Common myeloid progenitor, CD34-positive (primary cell): ENCODE data around the gene TMEM82.

Experiments used
- CTCF ChIA-PET: fragments of 350-600 bp; sonication (Branson Sonifier 250); formaldehyde crosslinking; loops from one replicate; lab custom pipeline; 2021; ENCODE audit warnings: antibody characterized with exemption; lab: Charles Lee
- POLR2A ChIA-PET: fragments of 350-600 bp; sonication (Branson Sonifier 250); formaldehyde crosslinking; loops from one replicate; lab custom pipeline; 2021; ENCODE audit warnings: antibody characterized with exemption; lab: Charles Lee
- DNase-seq, 3 donors: peaks; one replicate each; pipeline versions ENCODE4 v3.0.0 to v3.0.0-alpha.2; 2013
- H3K27ac ChIP-seq, 2 experiments: 1 replicate in 1 of 2; 2 replicates in 1 of 2; pipeline ENCODE4 v1.7.0; 2013; ENCODE audit warnings: inconsistent platforms in 2 of 2, low read length in 2 of 2, mild to moderate bottlenecking in 2 of 2, low read depth in 1 of 2, moderate library complexity in 1 of 2; ENCODE audit not compliant: severe bottlenecking in 2 of 2, insufficient read depth in 1 of 2, poor library complexity in 1 of 2
- H3K27me3 ChIP-seq, 5 experiments: replicated peaks in 2 of 5; 1 replicate in 3 of 5; 2 replicates in 2 of 5; pipeline versions ENCODE4 v1.6.1 to v1.7.0; 2013; ENCODE audit warnings: low read length in 4 of 5, mild to moderate bottlenecking in 2 of 5, moderate library complexity in 2 of 5, inconsistent platforms in 1 of 5; ENCODE audit not compliant: insufficient read depth in 5 of 5, control insufficient read depth in 4 of 5
- H3K36me3 ChIP-seq, 4 experiments: 1 replicate in 2 of 4; 2 replicates in 2 of 4; pipeline versions ENCODE4 v1.6.1 to v1.7.0; 2013; ENCODE audit warnings: low read length in 3 of 4, control low read depth in 1 of 4, mild to moderate bottlenecking in 1 of 4; ENCODE audit not compliant: control insufficient read depth in 4 of 4, insufficient read depth in 4 of 4
- H3K4me1 ChIP-seq, 4 experiments: 1 replicate in 3 of 4; 2 replicates in 1 of 4; pipeline versions ENCODE4 v1.6.1 to v1.7.1; 2013; ENCODE audit warnings: low read length in 3 of 4, mild to moderate bottlenecking in 3 of 4, control low read depth in 1 of 4, inconsistent platforms in 1 of 4, moderate library complexity in 1 of 4; ENCODE audit not compliant: control insufficient read depth in 4 of 4, insufficient read depth in 4 of 4; ENCODE audit errors: control extremely low read depth in 1 of 4
- H3K4me3 ChIP-seq, 7 experiments: 1 replicate in 4 of 7; 2 replicates in 3 of 7; pipeline versions ENCODE4 v1.5.1 to v1.7.0; 2013; ENCODE audit warnings: mild to moderate bottlenecking in 7 of 7, low read length in 6 of 7, moderate library complexity in 6 of 7, inconsistent platforms in 2 of 7, low read depth in 2 of 7, control low read depth in 1 of 7; ENCODE audit not compliant: insufficient read depth in 4 of 7, control insufficient read depth in 1 of 7; ENCODE audit errors: extremely low read depth in 1 of 7
- H3K9me3 ChIP-seq, 5 experiments: 1 replicate in 4 of 5; 2 replicates in 1 of 5; pipeline versions ENCODE4 v1.6.1 to v1.7.1; 2013; ENCODE audit warnings: low read length in 4 of 5, mild to moderate bottlenecking in 2 of 5, inconsistent platforms in 1 of 5, low read depth in 1 of 5, moderate library complexity in 1 of 5; ENCODE audit not compliant: control insufficient read depth in 4 of 5, insufficient read depth in 2 of 5; ENCODE audit errors: control extremely low read depth in 1 of 5
- WGBS: methylation state at CpG from one replicate; pipeline ENCODE4 v1.1.5; 2013; ENCODE audit not compliant: insufficient coverage; 5-methylcytosine and 5-hydroxymethylcytosine counted together

Gene TMEM82

DNA sequence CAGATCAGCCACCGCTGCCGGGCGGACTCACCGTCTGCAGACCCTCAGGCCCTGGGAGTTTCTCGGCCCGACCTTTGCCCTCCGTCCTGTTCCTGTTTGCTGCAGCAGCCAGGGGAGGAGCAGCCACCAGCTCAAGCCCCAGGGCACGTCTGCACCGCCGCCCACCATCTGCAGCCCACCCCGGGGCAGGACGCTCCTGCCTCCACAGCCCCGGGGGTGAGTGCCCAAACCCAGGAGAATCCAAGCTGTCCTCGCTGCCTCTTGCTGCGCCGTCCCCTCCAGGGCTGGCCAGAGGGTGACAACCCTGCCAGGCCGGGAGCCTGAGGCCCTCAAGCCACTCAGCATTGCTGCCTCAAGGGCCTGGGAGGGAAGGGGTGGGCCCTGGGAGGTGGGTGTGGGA is 7.4 kb upstream of the TMEM82 start:
- H3K4me1 ChIP-seq = peaks cover 0 to 3% (median 0%) of the 10 kb centered on the region in 4 experiments
- POLR2A ChIA-PET = no interaction called here
- WGBS = over 99% methylated on average over 16 of the region's 17 CpGs
- H3K27ac ChIP-seq = no peak overlapping the region
- CTCF ChIA-PET = no interaction called here
- no peaks in the 10 kb centered on the region for H3K9me3 ChIP-seq
- H3K36me3 ChIP-seq = peaks cover 2 to 50% (median 32%) of the 10 kb centered on the region in 4 experiments
- no peak overlapping the region for H3K4me3 ChIP-seq
- no peaks in the 10 kb centered on the region for H3K27me3 ChIP-seq
- DNase-seq = no peak

DNA sequence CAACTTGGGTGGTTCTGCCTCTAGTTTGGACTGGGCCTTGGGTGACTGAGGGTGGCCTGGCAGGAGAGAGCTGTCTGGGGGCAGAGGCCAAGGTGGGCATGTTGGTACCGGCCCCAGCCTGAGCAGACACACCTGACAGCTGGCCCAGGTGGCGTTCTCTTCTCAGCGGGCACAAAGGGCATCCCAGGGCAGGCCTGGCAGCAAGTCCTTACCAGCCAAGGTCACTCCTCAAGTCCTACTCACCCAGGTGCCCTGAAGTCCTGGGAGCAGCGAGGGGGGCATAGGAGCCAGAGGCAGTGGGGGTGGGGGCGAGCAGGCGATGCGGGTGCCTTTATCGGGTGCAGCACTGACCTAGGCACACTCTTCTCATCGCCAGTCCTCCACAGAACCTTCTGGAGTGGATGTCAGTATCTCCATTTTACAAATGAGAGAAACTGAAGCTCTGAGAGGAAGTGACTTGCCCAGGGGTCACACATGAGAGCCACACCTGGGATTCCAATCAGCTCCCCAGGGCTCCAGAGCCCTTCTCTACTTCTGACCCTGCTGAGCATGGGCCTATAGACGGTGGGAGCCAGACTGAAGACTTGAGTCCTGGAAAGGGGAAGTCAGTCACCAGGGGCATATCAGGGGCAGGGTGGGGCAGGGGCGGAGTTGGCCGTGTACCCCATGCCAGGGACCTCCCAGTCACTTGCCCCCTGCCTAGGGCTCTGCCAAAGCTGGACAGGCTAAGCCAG is 6.8 kb upstream of the TMEM82 start:
- 59% methylated on average over 7 of the region's 12 CpGs for WGBS
- DNase-seq = peak; percentile 18 to 63 (median 52)
- Histone ChIP-seq H3K4me3 (no peak overlapping the region), H3K9me3 (no peaks in the 10 kb centered on the region), H3K27me3 (no peaks in the 10 kb centered on the region), H3K36me3 (peaks cover under 1 to 47% (median 30%) of the 10 kb centered on the region in 4 experiments), H3K27ac (no peak overlapping the region), H3K4me1 (peaks cover 0 to 3% (median 0%) of the 10 kb centered on the region in 4 experiments)
- CTCF ChIA-PET = no interaction called here
- POLR2A ChIA-PET = no interaction called here

DNA sequence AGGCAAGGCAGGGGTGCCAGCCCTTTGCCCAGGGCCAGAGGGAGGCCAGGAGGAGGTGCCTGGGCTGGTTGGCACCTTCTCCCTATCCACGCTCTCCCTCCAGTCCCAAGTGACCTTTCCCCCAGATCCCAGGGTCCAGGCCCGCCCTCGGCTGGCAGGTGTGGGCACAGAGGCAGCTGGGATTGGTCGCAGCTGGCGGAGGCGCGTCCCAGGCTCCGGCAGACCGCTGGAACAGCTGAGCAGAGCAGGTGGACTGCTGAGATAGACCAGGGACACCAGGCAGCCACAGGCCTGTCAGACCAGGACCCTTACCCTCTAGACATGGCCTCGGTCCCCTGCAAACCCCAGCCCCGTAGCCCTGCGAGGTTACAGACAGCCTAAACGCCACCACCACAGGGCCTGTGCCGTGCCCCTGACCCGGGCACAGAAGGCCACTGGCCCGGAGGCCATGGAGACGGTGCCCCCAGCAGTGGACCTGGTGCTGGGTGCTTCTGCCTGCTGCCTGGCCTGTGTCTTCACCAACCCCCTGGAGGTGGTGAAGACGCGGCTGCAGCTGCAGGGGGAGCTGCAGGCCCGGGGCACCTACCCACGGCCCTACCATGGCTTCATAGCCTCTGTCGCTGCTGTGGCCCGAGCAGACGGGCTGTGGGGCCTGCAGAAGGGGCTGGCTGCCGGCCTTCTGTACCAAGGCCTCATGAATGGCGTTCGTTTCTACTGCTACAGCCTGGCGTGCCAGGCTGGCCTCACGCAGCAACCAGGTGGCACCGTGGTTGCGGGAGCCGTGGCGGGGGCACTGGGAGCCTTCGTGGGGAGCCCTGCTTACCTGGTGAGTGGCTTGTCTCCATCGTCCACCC is 6.0 kb upstream of the TMEM82 start, which contains the start of gene SLC25A34:
SLC25A34 (plus strand) TSS at position 221 of the 854 bp plus-strand sequence; CDS start at position 449, 228 bp downstream.
- Histone ChIP-seq H3K4me1 (peaks cover 0 to 3% (median 0%) of the 10 kb centered on the region in 4 experiments), H3K4me3 (no peak within 1 kb of the TSS), H3K36me3 (peaks cover 0 to 39% (median 22%) of the 10 kb centered on the region in 4 experiments), H3K9me3 (no peaks in the 10 kb centered on the region), H3K27me3 (no peaks in the 10 kb centered on the region), H3K27ac (no peak within 1 kb of the TSS)
- ChIA-PET POLR2A (interaction anchor here (0.7 kb wide), 1 partner anchor 180 kb away, joined by 3 read pairs; no protein-coding TSS in a partner anchor), CTCF (interaction anchor here (6.9 kb wide), 1 partner anchor 142 kb away, joined by 69 read pairs; no protein-coding TSS in a partner anchor)
- DNase-seq = no peak
- WGBS = 98% methylated on average over 26 of the region's 35 CpGs

DNA sequence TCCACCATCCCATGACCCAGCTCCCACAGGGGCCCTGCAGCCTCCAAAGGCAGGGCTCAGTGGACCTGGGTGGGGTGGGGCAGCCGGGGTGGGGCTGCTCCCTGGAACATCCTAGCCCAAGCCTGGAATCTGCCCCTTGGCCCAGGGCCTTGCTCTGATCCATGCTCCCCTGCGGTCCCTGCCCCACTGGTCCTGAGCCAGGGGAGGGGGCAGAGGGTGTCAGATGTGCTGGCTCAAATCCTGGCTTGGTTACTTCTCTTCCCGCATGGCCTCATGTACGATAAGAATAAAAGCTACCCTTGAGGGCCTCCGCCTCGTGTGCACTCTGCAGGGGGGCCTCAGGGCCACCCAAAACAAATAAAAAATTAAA is 5.4 kb upstream of the TMEM82 start:
- ChIA-PET CTCF (interaction anchor here (6.9 kb wide), 1 partner anchor 142 kb away, joined by 69 read pairs; no protein-coding TSS in a partner anchor), POLR2A (interaction anchor here (0.7 kb wide), 2 partner anchors 97 to 180 kb away, joined by 3 read pairs; no protein-coding TSS in a partner anchor)
- WGBS = 80% methylated on average over 5 of the region's 6 CpGs
- no peak for DNase-seq
- H3K36me3 ChIP-seq = peaks cover 0 to 33% (median 17%) of the 10 kb centered on the region in 4 experiments
- H3K27ac ChIP-seq = no peak overlapping the region
- H3K9me3 ChIP-seq = no peaks in the 10 kb centered on the region
- no peaks in the 10 kb centered on the region for H3K27me3 ChIP-seq
- H3K4me1 ChIP-seq = peaks cover 0 to 3% (median 1%) of the 10 kb centered on the region in 4 experiments
- no peak overlapping the region for H3K4me3 ChIP-seq

DNA sequence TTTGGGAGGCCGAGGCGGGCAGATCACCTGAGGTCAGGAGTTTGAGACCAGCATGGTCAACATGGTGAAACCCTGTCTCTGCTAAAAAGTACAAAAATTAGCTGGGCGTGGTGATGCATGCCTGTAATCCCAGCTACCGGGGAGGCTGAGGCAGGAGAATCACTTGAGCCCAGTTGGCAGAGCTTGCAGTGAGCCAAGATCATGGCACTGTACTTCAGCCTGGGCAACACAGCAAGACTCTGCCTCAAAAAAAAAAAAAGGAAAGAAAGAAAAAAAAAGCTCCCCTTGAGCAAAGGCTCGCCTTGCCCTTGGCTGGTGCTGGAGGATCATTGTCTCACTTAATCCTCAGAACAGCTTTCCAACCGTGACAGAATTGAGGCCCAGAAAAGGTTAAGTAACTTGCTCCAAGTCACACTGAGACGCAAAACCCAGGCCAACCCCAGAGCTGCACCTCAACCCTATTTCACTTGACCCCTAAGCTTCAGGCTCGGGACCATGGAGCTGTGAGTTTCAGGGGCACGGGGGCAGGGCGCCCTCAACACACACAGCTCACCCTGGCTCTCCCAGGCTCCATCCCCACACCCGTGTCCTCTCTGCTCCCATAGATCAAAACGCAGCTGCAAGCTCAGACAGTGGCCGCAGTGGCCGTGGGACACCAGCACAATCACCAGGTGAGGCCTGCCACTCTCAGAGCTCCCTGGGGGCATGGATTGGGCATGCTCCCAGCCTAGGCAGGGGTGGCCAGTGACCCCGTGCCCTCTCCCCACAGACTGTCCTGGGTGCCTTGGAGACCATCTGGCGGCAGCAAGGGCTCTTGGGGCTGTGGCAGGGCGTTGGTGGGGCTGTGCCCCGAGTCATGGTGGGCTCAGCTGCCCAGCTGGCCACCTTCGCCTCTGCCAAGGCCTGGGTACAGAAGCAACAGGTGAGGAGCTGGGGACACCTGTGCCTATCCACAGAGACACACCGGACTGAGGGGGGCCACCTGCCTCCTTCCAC is 4.7 kb upstream of the TMEM82 start:
- WGBS = 93% methylated on average over 19 of the region's 20 CpGs
- ChIA-PET CTCF (interaction anchor here (0.7 to 6.9 kb wide), 4 partner anchors 10 to 143 kb away, joined by 3 to 69 read pairs (median 4); no protein-coding TSS in a partner anchor), POLR2A (interaction anchor here (0.6 to 0.7 kb wide), 3 partner anchors 45 to 119 kb away, joined by 3 to 4 read pairs (median 3); no protein-coding TSS in a partner anchor)
- no peaks in the 10 kb centered on the region for H3K27me3 ChIP-seq
- DNase-seq = no peak
- no peak overlapping the region for H3K4me3 ChIP-seq
- no peaks in the 10 kb centered on the region for H3K9me3 ChIP-seq
- H3K36me3 ChIP-seq = peaks cover 0 to 25% (median 13%) of the 10 kb centered on the region in 4 experiments
- H3K27ac ChIP-seq = no peak overlapping the region
- peaks cover 0 to 3% (median 1%) of the 10 kb centered on the region in 4 experiments for H3K4me1 ChIP-seq
